ENCODE data around the gene AK8. TPM values are rescaled to one million over a fixed set of nuclear protein-coding genes. Genes with fewer than 3 reads are reported as not detected.

AK8 gene
- total and polyA plus RNA-seq, 12 donors: 0.09 to 1.0 (median 0.21) TPM; not detected in 6

DNA sequence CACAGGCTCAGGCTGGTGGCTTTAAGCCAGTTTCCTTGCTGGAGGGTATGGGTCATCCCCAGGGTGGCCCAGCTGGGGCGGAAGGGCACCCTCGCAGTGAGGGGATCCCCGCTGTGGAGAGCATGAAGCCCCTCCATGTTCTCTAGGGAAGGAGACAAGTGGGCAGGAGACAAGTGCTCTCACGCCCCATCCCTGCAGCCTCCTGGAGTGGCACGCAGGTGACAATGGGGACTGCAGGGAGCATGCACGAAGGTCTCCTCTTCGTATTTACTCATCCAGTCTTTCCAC is 124.5 kb downstream of the AK8 start:
- intact Hi-C loops (cut with DNase I): no loop called here
- H3K27me3 ChIP-seq: peaks cover 0 to 15% (median 0%) of the 10 kb centered on the region in 7 donors

DNA sequence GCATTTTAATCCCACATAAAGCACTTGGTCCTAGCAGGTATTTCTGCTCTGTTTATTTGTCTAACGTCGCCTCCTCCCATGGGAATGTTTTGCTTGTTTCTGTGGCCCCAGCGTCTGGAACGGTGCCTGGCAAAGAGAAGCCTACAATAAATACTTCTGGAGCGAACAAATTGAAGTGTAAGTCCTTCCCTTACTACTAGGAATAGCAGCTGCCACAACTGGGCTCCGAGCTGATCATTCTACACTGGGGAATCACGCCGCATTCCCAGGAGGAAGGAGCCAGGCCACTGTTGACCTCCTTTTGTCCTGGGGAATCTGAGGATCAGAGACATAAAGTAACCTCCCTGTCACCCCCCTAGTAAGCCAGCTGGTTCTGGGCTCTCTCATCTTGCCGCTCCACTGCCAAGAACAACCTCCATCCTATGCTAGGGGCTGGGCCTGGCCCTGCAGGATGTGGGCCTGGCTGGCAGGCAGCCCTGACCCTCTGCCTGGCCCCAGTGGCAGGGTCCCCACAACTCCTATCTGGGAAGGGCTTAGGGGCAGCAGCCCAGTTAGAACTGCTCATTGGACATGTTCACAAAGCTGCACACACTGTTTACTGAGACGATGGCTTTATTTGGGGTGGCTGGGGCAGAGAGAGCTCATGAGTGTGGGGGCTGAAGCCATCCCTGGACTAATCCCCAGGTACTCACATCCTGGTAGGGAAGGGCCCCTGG is 125.0 kb downstream of the AK8 start:
- no peaks in the 10 kb centered on the region for H3K36me3 ChIP-seq
- no peak for DNase-seq
- H3K27me3 ChIP-seq: peaks cover 0 to 15% (median 0%) of the 10 kb centered on the region in 7 donors
- 45 to 61% methylated on average over 10 of the region's 10 CpGs for WGBS, 2 donors
- peaks cover 0 to 5% (median 0%) of the 10 kb centered on the region in 9 donors for H3K4me1 ChIP-seq
- ATAC-seq: no peak
- no peaks in the 10 kb centered on the region for H3K9me3 ChIP-seq
- no peak overlapping the region for H3K27ac ChIP-seq
- no peak overlapping the region for H3K4me3 ChIP-seq
- TF ChIP-seq, protein P1, sequence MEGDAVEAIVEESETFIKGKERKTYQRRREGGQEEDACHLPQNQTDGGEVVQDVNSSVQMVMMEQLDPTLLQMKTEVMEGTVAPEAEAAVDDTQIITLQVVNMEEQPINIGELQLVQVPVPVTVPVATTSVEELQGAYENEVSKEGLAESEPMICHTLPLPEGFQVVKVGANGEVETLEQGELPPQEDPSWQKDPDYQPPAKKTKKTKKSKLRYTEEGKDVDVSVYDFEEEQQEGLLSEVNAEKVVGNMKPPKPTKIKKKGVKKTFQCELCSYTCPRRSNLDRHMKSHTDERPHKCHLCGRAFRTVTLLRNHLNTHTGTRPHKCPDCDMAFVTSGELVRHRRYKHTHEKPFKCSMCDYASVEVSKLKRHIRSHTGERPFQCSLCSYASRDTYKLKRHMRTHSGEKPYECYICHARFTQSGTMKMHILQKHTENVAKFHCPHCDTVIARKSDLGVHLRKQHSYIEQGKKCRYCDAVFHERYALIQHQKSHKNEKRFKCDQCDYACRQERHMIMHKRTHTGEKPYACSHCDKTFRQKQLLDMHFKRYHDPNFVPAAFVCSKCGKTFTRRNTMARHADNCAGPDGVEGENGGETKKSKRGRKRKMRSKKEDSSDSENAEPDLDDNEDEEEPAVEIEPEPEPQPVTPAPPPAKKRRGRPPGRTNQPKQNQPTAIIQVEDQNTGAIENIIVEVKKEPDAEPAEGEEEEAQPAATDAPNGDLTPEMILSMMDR (IDR thresholded peaks at IDR 0.05): no peak
- intact Hi-C loops (cut with DNase I): no loop called here

More for the DNA sequence above, 124.5 kb downstream of the AK8 start:
- peak in 1 of 8 donors; percentile 23 for ATAC-seq
- TF ChIP-seq, protein P1 (IDR thresholded peaks at IDR 0.05): no peak
- no peaks in the 10 kb centered on the region for H3K9me3 ChIP-seq
- H3K4me1 ChIP-seq: peaks cover 0 to 5% (median 0%) of the 10 kb centered on the region in 9 donors
- no peak overlapping the region for H3K4me3 ChIP-seq
- WGBS, 2 donors: 92 to 97% methylated on average over 7 of the region's 7 CpGs
- no peak overlapping the region for H3K27ac ChIP-seq
- no peak for DNase-seq
- H3K36me3 ChIP-seq: no peaks in the 10 kb centered on the region

DNA sequence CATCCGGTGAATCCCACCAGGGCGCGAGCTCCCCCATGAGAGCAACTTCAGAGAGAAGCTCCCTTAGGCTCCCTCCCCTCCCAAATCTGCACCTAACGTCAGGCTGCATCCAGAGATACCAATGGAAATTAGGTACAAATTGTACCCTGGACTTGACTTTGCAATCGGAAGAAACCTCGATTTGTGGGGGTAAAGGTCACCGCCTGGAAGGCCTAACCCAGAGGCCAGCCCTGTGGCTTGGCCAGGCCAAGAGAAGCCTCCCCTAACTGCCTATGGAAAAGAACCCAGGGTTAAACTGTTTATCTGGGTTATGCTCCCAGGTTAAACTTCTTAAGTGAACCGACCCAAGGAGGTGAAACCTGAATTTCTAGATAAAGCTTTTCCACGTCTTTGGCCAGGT is 127.4 kb downstream of the AK8 start:
- DNase-seq: no peak
- peaks cover 0 to 12% (median 4%) of the 10 kb centered on the region in 7 donors for H3K27me3 ChIP-seq
- ATAC-seq: no peak
- TF ChIP-seq, protein P1 (IDR thresholded peaks at IDR 0.05): no peak
- no peak overlapping the region for H3K27ac ChIP-seq
- no peaks in the 10 kb centered on the region for H3K4me1 ChIP-seq
- no peaks in the 10 kb centered on the region for H3K36me3 ChIP-seq
- no peak overlapping the region for H3K4me3 ChIP-seq
- no peaks in the 10 kb centered on the region for H3K9me3 ChIP-seq
- intact Hi-C loops (cut with DNase I): no loop called here
- WGBS, 2 donors: 89 to 92% methylated on average over 9 of the region's 9 CpGs

DNA sequence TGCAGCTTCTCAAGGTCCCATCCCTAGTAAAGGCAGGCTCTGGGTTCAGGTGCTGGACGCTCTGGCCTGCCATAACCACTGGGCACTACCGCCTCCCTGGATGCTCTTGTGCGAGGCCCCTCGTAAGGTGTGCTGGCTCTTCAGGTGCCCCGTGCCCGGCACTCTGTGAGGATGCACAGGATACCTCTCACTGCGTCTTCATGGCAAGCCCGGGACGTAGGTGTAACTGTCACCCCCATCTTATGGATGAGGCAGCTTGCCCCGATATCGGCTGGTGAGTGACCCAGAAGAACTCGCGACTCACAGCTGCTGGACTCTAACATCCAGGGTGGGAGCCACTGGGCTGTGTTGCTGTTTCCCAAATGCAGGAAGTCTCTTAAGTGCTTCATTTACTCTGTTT is 128.8 kb downstream of the AK8 start:
- intact Hi-C loops (cut with DNase I): no loop called here
- 92% methylated on average over 13 of the region's 13 CpGs for WGBS, 2 donors
- Histone ChIP-seq H3K9me3 (no peaks in the 10 kb centered on the region), H3K4me3 (no peak overlapping the region), H3K27me3 (peaks cover 0 to 22% (median 13%) of the 10 kb centered on the region in 7 donors), H3K27ac (no peak overlapping the region), H3K36me3 (no peaks in the 10 kb centered on the region), H3K4me1 (peaks cover 0 to 10% (median 5%) of the 10 kb centered on the region in 9 donors)
- TF ChIP-seq, protein P1 (IDR thresholded peaks at IDR 0.05): no peak
- DNase-seq (no peak), ATAC-seq (no peak)
